Stimulated activated naive CD8-positive, alpha-beta T cell treated with anti-CD3 and anti-CD28 coated beads, Interleukin-15, Interleukin-2, amounts not matched to agents 100 ng/mL and 50 ng/mL, for 24 hours (primary cell): ENCODE measurements around the gene PCTP.

Experiments used
- H3K27ac Mint-ChIP-seq: one replicate; pipeline ENCODE4 v1.8.0; 2021; ENCODE audit warnings: mild to moderate bottlenecking, mixed read lengths
- H3K27me3 Mint-ChIP-seq: one replicate; pipeline ENCODE4 v1.8.0; 2021; ENCODE audit warnings: mixed read lengths
- H3K36me3 Mint-ChIP-seq: one replicate; pipeline ENCODE4 v1.8.0; 2021; ENCODE audit warnings: low read depth, mixed read lengths
- H3K4me1 Mint-ChIP-seq: one replicate; pipeline ENCODE4 v1.8.0; 2021; ENCODE audit warnings: low read depth, mixed read lengths
- H3K4me3 Mint-ChIP-seq: one replicate; pipeline ENCODE4 v1.8.0; 2021; ENCODE audit warnings: mild to moderate bottlenecking, mixed read lengths
- H3K9me3 Mint-ChIP-seq: one replicate; pipeline ENCODE4 v1.8.0; 2021; ENCODE audit warnings: mixed read lengths

PCTP gene

DNA sequence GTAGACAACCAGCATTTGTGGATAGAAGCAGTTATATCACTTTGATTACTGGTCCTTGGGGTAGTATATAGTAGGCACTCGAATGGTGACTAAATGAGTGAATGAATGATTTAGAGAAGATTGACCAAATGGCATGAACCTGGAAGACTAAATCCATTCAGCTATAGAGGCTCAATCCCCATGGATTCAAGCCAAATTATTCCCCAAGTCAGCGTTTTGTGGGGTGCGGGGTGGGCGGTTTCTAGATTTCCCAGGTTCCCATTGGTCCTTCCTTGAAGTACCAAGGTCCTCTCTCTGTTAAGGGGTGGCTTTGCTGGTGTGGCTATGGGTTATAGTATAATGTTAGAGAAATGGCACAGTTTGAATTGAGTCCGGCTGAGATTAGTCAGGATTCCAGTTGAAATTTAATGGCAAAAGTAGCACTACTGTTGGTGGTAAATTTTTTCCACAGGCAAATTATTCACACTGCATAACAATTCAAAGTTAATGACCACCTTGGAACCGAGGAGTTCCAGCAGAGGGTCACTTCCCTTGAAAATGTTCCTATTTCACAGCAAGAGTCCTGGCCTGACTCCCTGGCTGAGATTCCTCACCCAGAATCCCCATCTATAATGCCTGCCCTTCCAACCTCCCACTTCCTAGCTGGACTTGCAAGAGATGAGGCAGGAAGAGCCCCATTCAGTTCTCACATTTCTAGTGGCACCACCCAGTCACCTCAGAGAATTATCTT lies 27.7 kb downstream of the PCTP start:
- no peak overlapping the region for H3K27ac Mint-ChIP-seq
- H3K4me1 Mint-ChIP-seq = no peaks in the 10 kb centered on the region
- H3K4me3 Mint-ChIP-seq = no peak overlapping the region
- no peaks in the 10 kb centered on the region for H3K27me3 Mint-ChIP-seq
- H3K36me3 Mint-ChIP-seq = peaks cover 11% of the 10 kb centered on the region
- H3K9me3 Mint-ChIP-seq = no peaks in the 10 kb centered on the region

DNA sequence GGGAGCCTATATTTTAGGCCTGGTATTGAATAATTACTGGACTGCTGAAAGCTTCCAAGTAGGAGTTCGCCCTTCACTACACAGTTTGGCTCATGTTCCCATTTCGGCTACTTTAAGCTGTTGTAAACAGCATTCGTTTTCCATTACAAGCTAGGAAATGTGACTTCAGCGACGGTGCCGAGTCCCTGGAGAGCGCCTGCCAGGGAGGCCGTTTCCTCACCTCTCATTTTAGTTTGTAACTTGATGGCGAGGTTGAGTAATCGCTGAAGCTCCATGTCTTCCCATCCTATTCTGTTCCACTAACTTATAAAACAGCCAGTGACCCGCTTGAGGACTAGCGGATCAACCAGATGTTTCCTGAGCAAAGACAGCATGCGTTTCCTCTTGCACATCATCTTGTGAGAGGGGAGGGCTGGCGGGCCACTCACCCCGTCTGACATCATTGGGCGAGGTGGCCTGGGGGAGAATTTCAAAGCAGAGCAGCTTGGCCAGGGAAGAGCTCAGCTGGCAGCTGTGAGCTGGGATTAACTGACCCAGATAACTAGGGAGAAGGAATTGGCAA lies 32.9 kb downstream of the PCTP start:
- Mint-ChIP-seq H3K9me3 (no peaks in the 10 kb centered on the region), H3K27me3 (peaks cover 8% of the 10 kb centered on the region), H3K4me3 (no peak overlapping the region), H3K36me3 (no peaks in the 10 kb centered on the region), H3K4me1 (no peaks in the 10 kb centered on the region), H3K27ac (no peak overlapping the region)

DNA sequence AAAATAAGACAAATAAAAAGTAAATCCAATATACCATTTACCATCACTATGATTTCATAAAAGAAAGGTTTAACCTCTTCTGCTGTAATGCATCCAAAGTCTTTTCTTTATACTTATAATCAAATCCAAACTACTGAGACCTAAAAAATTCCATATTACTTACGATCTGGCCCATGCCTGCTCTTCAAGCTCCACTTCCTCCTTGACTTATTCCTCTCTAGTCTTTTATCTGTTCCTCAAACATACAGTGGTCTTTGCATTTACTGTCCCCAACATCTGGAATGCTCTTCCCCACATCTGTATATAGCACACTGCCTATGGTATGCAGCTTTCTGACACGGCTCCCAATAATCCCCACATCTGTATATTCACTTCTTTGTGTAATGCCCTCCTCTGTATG lies 33.8 kb downstream of the PCTP start:
- H3K4me1 Mint-ChIP-seq = no peaks in the 10 kb centered on the region
- H3K4me3 Mint-ChIP-seq = no peak overlapping the region
- no peak overlapping the region for H3K27ac Mint-ChIP-seq
- no peaks in the 10 kb centered on the region for H3K36me3 Mint-ChIP-seq
- peaks cover 12% of the 10 kb centered on the region for H3K27me3 Mint-ChIP-seq
- peaks cover 8% of the 10 kb centered on the region for H3K9me3 Mint-ChIP-seq

DNA sequence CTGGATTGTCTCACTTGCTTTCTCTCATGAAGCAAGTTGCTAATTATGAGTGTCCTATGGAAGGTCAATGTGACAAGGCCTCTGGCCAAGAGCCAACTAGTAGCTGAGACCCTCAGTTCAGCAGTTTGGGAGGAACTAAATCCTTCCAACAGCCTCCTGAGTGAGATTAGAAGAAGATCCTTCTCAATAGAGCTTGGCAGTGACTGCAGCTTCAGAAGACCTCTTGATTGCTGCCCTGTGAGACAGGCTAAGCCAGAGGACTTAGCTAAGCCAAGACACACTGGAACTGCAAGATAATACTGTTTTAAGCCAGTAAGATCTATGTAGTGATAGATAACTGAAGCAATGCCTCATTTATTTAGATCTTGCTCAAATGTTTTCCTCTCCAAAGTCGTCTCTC lies 34.3 kb downstream of the PCTP start:
- Mint-ChIP-seq H3K27ac (no peak overlapping the region), H3K9me3 (peaks cover 8% of the 10 kb centered on the region), H3K27me3 (peaks cover 12% of the 10 kb centered on the region), H3K36me3 (no peaks in the 10 kb centered on the region), H3K4me3 (no peak overlapping the region), H3K4me1 (no peaks in the 10 kb centered on the region)

DNA sequence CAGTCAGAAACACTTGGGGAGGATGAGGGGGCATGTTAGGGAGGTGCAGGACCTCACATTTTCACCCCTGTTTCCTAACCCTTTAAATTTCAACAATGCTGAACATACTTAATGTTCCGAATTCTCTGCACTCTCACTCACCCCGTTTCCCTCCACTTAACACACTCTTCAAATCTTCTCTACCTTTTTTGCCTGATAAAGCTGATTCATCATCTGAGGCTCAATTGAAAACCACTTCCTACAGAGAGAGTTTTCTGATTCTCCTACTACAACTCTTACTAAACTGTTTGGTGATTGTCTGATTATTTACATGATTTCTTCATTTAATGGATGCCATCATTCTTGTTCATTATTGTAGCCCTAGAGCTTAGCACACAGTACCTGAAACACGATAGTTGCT lies 42.4 kb downstream of the PCTP start:
- peaks cover 8% of the 10 kb centered on the region for H3K9me3 Mint-ChIP-seq
- no peaks in the 10 kb centered on the region for H3K4me1 Mint-ChIP-seq
- H3K36me3 Mint-ChIP-seq = no peaks in the 10 kb centered on the region
- no peak overlapping the region for H3K27ac Mint-ChIP-seq
- H3K27me3 Mint-ChIP-seq = peaks cover 8% of the 10 kb centered on the region
- no peak overlapping the region for H3K4me3 Mint-ChIP-seq

DNA sequence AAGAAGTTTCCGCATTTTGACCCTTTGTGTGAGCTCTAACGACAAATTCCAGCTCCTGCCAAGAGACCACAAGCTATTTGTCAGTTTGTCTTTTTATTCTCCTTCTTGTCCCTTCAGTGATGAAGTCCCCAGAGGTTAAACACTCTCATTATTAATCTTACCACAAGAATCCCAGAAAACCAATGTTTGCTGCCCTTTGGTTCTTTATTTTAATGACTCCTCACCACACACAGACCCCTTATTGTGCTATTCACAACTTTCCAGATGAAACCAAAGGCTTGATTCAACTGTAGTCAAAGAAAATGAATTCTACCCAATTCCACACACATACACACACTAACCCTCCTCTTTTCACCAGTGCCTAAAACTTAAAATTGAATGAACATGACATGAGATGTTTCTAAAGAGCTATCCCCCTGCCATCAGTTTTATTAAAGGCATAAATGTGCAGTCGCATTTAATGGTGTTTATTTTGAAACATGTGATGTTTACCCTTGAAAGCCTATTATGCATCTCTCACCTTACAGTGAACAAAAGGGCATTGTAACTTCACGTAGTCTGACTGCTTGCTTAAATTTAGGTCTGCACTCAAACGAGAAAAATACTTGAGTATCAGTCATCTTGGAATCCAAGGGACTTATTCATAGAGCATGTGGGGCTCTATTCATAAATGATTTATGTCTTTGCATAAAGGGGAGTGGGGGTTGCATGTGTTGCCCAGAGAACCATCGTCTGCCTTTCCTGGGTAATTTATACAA lies 44.1 kb downstream of the PCTP start:
- Mint-ChIP-seq H3K4me1 (no peaks in the 10 kb centered on the region), H3K27ac (no peak overlapping the region), H3K27me3 (peaks cover 4% of the 10 kb centered on the region), H3K36me3 (no peaks in the 10 kb centered on the region), H3K9me3 (peaks cover 2% of the 10 kb centered on the region), H3K4me3 (no peak overlapping the region)

DNA sequence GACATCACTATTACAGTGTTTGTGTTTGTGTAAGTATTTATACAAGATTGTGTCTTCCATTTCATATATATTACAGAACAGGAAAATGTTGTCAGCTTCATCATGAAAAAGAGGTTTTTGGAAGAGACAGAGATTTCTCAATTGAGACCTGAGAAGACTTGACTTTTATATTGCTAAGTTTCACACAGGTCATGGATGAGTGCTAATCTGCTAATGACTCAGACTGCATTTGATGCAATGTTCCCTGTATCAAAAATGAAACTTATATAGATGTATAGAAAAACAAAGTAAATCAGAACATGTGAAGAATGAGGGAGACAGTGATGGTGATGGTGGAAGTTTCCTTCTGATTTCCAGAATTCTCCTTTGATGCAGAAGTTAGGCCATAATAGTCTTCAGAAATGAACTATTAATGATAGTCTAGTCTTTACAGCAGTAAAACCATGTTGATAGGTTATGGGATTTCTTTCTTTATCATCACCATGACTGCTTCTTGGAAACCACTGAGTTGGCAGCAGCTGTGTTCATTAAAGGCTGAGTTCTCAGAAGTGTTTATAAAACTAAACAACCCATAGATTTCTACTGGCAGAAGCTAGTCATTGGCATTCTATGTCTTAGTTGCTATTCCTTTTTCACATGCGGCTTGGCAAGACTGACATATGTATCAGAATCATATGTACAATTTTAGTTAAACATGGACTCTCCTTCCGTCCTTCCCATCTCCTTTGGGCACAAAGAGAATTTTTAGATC lies 56.1 kb downstream of the PCTP start:
- no peak overlapping the region for H3K4me3 Mint-ChIP-seq
- H3K27me3 Mint-ChIP-seq = peaks cover 6% of the 10 kb centered on the region
- peaks cover 4% of the 10 kb centered on the region for H3K9me3 Mint-ChIP-seq
- H3K4me1 Mint-ChIP-seq = peaks cover 5% of the 10 kb centered on the region
- H3K36me3 Mint-ChIP-seq = no peaks in the 10 kb centered on the region
- no peak overlapping the region for H3K27ac Mint-ChIP-seq

DNA sequence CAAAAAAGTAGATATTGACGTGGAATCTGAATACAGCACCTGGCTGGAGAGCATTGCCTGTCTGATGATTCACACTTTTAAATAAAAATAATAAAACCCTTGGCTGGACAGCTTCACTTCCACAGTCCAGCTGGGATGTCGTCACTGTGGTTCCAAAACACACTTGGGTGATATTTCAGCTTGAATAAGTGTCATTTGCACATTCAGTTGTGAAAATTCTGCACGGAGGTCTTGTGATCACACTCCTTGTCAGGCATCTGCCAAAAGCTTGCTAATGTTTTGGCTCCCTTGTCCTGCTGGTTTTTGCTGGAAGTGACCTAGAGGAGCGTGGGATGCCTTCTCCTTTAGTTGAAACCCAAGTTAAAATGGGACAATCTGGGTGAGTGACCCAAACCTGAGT lies 60.7 kb downstream of the PCTP start:
- Mint-ChIP-seq H3K4me3 (no peak overlapping the region), H3K4me1 (peaks cover 2% of the 10 kb centered on the region), H3K27ac (no peak overlapping the region), H3K27me3 (peaks cover 15% of the 10 kb centered on the region), H3K9me3 (no peaks in the 10 kb centered on the region), H3K36me3 (no peaks in the 10 kb centered on the region)

DNA sequence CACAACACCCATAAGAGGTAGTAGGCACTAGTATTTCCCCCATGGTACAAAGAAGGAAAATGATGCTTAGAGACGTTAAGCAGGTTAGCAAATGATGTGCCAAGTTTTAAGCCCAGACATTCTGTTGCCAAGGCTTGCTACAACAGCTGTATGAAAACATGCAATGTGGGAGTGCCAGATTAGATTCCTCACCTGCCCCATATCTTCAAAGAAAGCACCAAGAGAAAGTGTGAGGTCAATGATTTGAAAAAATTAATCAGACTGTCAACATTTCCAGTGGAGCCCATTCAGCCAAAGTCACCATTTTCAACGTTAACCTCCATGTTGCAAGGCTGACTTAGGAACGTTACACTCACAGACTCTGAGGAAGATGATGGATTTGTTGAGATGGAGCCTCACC lies 61.5 kb downstream of the PCTP start:
- Mint-ChIP-seq H3K27ac (no peak overlapping the region), H3K27me3 (peaks cover 19% of the 10 kb centered on the region), H3K4me1 (no peaks in the 10 kb centered on the region), H3K4me3 (no peak overlapping the region), H3K36me3 (no peaks in the 10 kb centered on the region), H3K9me3 (no peaks in the 10 kb centered on the region)

DNA sequence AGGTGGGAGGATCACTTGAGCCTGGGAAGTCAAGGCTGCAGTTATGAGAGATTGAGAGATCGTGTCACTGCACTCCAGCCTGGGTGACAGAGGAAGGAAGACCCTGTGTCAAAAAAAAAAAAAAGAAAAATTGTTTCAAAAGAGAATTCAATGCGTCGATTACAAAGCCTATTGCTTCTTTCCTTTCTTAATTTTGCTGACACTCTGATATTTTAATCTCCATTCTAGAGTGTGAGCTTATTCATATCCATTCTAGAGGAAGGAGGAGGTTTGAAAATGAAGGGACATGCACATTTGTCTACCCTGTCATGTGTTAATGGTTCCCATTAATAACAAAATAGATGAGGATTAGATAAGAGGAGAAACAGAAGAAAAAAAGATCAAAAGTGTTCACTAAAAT lies 63.1 kb downstream of the PCTP start:
- peaks cover 31% of the 10 kb centered on the region for H3K27me3 Mint-ChIP-seq
- no peaks in the 10 kb centered on the region for H3K9me3 Mint-ChIP-seq
- no peak overlapping the region for H3K27ac Mint-ChIP-seq
- no peak overlapping the region for H3K4me3 Mint-ChIP-seq
- peaks cover 3% of the 10 kb centered on the region for H3K4me1 Mint-ChIP-seq
- H3K36me3 Mint-ChIP-seq = no peaks in the 10 kb centered on the region

DNA sequence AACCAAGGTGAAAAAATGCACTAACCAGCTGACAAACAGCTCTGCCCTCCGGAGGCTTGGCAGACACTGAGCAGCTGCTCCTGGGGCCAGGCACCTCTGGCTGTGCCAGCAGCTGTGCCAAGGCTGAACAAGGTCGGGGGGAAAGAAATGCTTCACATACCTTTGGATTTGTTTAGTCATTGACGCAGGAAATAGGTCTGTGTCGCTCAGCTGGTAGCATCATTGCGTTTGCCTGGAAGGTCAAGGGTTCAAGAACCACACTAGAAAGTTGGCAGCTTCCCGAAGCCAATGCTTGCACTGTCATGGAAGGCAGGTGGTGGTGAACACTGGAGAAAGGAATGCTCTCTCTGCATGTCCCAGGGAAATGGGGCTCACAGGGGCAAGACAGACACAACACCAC lies 63.5 kb downstream of the PCTP start:
- H3K4me1 Mint-ChIP-seq = peaks cover 3% of the 10 kb centered on the region
- no peaks in the 10 kb centered on the region for H3K36me3 Mint-ChIP-seq
- no peaks in the 10 kb centered on the region for H3K9me3 Mint-ChIP-seq
- no peak overlapping the region for H3K4me3 Mint-ChIP-seq
- peaks cover 31% of the 10 kb centered on the region for H3K27me3 Mint-ChIP-seq
- H3K27ac Mint-ChIP-seq = no peak overlapping the region

DNA sequence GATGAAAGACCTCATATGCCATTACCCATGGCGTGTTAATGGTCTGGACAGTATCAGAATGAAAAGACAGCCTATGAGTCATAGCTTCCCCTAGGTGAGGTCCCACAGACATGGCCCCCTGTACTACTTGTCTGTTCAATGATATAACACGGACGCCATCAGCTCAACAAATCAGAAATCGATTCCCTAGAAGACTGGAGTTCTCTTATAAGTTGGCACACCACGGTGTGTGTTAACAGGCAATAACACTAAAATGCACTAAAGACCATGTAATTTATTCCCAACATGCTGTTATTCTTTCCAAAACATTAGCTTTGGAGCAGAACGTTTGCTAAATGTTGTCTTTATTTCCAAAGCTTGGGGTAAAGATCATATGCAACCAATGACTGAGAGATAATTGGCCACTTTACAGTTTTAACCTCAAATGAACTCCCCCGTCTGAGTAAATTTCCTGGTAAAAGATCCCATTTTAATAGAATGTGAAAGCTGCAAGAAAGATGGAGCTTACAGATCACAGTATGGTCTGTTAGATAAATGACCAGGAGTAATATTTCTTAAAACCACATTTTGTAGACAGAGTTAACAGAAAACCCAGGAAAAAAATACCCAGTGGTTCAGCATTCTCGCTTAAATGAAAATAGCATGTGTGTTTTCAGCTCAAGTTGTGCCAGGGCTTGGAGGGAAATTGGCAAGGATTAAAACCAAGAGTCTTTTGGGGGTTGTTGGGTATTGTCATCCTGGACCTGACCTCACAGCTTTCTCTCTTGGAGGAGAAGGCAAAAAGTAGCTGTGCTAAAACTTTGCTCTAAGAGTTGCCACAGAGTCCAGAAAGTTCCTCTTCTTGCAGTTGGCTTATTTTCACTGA lies 65.9 kb downstream of the PCTP start:
- no peak overlapping the region for H3K27ac Mint-ChIP-seq
- peaks cover 7% of the 10 kb centered on the region for H3K9me3 Mint-ChIP-seq
- H3K36me3 Mint-ChIP-seq = no peaks in the 10 kb centered on the region
- H3K4me3 Mint-ChIP-seq = no peak overlapping the region
- peaks cover 42% of the 10 kb centered on the region for H3K27me3 Mint-ChIP-seq
- peaks cover 3% of the 10 kb centered on the region for H3K4me1 Mint-ChIP-seq

DNA sequence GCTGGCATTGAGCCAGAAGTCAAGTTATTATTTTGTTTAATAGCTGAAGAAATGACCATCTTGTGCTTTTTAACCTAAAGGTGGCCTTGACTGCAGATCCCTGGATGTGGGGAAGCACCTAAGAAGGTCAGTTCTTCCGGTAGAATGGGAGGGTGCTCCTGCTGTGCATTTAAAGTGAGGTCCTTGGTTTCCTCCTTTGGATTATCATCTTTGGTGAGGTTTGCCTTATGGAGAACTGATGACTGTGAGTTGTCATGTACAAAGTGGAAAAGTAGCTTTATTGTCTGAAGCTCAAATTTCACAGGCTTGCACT lies 66.5 kb downstream of the PCTP start:
- H3K9me3 Mint-ChIP-seq = peaks cover 7% of the 10 kb centered on the region

DNA sequence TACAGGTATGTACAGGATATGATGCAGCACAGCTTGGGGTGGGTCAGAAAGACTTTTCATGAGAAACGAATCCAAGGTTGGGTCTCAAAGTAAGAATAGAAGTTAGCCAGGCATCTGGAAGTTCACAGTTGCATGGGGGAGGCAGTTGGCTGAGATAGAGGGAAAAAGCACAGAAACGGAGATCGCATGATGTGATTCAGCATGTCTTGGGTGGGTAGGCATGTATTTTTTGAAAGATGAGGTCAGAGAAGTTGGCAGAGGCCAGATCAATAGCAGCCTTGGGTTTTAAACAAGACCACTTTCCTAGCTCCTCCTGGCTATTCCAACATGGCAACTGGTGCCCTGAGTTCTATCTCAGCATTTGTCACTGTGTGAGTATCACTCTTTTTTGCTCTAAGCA lies 67.2 kb downstream of the PCTP start:
- peaks cover 44% of the 10 kb centered on the region for H3K27me3 Mint-ChIP-seq
- no peak overlapping the region for H3K4me3 Mint-ChIP-seq
- H3K9me3 Mint-ChIP-seq = peaks cover 7% of the 10 kb centered on the region
- peaks cover 3% of the 10 kb centered on the region for H3K4me1 Mint-ChIP-seq
- H3K36me3 Mint-ChIP-seq = no peaks in the 10 kb centered on the region
- no peak overlapping the region for H3K27ac Mint-ChIP-seq

More for the DNA sequence above, 66.5 kb downstream of the PCTP start:
- Mint-ChIP-seq H3K4me3 (no peak overlapping the region), H3K27me3 (peaks cover 44% of the 10 kb centered on the region), H3K36me3 (no peaks in the 10 kb centered on the region), H3K27ac (no peak overlapping the region), H3K4me1 (peaks cover 3% of the 10 kb centered on the region)
